ENCODE measurements around the gene MCCC2.
"Not testable (repeated sequence)": the region's sequence is repeated elsewhere in the genome, so short reads cannot be mapped to it uniquely, and the experiment has no call there.

The MCCC2 gene

DNA sequence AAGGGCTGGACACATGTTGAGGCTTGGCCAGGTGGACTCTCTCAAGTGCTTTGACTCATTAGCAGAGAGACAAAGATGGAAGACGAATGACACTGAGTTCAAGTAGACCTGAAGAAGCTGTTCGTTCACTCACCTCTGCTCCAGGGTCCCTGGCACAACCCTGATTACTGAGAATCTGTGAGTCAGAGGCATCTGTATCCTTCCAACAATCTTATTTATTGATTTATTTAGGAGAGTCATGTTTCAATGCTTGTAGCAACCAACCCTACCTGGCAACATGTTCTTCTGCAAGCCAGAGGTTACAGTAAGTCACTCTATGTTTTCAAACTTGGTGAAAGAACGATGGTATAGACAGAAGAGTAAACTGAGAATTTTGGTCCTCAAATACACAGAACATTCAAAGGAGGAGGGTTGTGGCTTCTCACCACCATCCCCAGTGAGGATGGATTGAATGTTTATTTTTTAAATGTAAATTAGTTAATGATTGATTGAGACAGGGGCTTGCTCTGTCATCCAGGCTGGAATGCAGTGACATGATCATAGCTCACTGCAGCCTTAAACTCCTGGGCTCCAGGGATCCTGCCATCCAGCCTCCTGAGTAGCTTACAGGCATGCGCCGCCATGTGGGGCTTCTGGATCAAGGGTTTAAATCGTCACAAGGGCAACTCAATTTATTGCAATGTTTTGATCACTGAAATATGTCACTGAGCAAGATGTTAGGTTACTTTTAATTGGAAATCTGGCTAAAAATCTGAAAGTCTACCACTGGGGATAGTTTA, 76.2 kb downstream of the MCCC2 start:
- Mint-ChIP-seq H3K9me3 (no peaks in the 10 kb centered on the region), H3K4me1 (ENCODE audit: low read depth) (no peaks in the 10 kb centered on the region), H3K36me3 (ENCODE audit: low read depth) (peaks cover 2% of the 10 kb centered on the region), H3K4me3 (no peak overlapping the region), H3K27me3 (no peaks in the 10 kb centered on the region), H3K27ac (no peak overlapping the region)
- intact Hi-C loops (cut with micrococcal nuclease): no loop called here

DNA sequence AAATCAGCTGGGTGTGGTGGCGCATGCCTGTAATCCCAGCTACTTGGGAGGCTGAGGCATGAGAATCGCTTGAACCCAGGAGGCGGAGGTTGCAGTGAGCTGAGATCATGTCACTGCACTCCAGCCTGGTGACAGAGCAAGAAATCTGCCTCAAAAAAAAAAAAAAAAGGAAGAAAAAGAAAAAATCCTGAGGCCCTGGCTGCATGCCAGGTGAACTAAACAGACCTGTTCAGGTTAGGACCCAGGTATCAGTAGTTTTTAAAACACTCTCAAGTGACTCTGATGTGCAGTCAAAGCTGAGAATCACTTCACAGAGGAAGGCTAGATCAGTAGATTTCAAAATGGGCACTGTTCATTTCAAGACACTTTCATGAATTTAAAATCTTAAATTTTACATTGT, 77.5 kb downstream of the MCCC2 start:
- H3K36me3 Mint-ChIP-seq (ENCODE audit: low read depth); H3K4me1 Mint-ChIP-seq (ENCODE audit: low read depth); H3K27me3 Mint-ChIP-seq; H3K9me3 Mint-ChIP-seq; H3K27ac Mint-ChIP-seq; intact Hi-C loops (cut with micrococcal nuclease); H3K4me3 Mint-ChIP-seq: not testable (repeated sequence)

DNA sequence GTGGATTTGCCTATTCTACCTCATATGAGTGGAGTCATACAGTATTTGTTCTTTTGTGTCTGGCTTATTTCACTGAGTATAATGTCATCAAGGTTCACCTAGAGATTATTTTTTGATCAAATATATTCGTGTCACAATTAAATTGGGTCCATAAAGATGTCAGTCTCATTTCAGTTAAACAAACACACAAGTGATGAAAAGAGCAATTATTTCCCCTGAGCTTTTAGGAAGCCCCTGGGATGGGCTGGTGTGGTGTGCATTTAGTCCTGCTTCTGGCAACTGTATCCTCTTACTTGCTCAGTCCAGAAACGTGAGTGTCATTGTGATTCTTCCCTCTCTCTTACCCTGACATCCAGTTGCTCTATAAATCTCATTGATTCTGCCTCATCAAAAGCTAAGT, 79.2 kb downstream of the MCCC2 start:
- Mint-ChIP-seq H3K4me3 (no peak overlapping the region), H3K36me3 (ENCODE audit: low read depth) (no peaks in the 10 kb centered on the region), H3K27ac (no peak overlapping the region), H3K27me3 (peaks cover 3% of the 10 kb centered on the region), H3K9me3 (no peaks in the 10 kb centered on the region), H3K4me1 (ENCODE audit: low read depth) (no peaks in the 10 kb centered on the region)
- intact Hi-C loops (cut with micrococcal nuclease): no loop called here

GRCh38 chr5:71677977-71678376, 90.8 kb downstream of the MCCC2 start:
- Mint-ChIP-seq H3K4me3 (no peak overlapping the region), H3K9me3 (peaks cover 9% of the 10 kb centered on the region), H3K4me1 (ENCODE audit: low read depth) (no peaks in the 10 kb centered on the region), H3K27ac (no peak overlapping the region), H3K36me3 (ENCODE audit: low read depth) (no peaks in the 10 kb centered on the region), H3K27me3 (peaks cover 2% of the 10 kb centered on the region)
- intact Hi-C loops (cut with micrococcal nuclease): no loop called here

DNA sequence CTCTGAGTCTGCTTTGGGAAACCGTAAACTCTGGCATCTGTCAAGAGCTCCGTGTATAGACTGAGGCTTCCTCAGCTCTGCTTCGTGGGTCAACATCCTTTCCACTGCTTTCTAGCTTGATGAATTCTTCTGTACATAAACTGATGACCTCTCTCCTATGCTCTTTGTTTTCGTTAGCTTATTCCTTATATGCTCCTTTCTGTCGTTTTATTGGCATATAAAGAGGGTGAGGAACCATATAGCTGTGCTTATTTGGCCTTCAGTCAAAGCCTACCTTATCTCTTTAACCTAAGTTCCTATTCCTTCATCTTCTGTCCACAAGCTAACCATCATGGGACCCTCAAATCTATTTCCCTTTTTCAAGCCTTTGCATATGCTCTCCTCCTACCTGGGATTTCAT, 92.6 kb downstream of the MCCC2 start:
- intact Hi-C loops (cut with micrococcal nuclease): no loop called here
- Mint-ChIP-seq H3K9me3 (peaks cover 24% of the 10 kb centered on the region), H3K36me3 (ENCODE audit: low read depth) (no peaks in the 10 kb centered on the region), H3K4me3 (no peak overlapping the region), H3K4me1 (ENCODE audit: low read depth) (no peaks in the 10 kb centered on the region), H3K27me3 (no peaks in the 10 kb centered on the region), H3K27ac (no peak overlapping the region)

DNA sequence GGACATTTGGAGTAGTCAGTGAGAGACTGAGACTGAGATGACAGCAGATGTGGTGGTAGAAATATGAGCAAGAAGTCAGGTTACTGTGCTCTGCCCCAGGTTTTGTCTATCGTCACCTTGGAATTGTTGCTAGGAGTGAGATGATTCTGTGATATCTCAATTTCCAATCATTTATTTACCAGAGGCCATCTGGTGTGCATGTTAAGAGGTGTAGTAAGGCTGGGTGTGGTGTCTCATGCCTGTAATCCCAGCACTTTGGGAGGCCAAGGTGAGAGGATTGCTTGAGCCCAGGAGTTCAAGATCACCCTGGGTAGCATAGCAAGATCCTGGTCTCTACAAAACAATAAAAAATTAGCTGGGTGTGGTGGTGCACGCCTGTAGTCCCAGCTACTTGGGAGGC, 93.4 kb downstream of the MCCC2 start:
- intact Hi-C loops (cut with micrococcal nuclease): no loop called here
- no peaks in the 10 kb centered on the region for H3K27me3 Mint-ChIP-seq
- H3K27ac Mint-ChIP-seq: no peak overlapping the region
- no peak overlapping the region for H3K4me3 Mint-ChIP-seq
- H3K36me3 Mint-ChIP-seq (ENCODE audit: low read depth): no peaks in the 10 kb centered on the region
- H3K4me1 Mint-ChIP-seq (ENCODE audit: low read depth): no peaks in the 10 kb centered on the region
- peaks cover 25% of the 10 kb centered on the region for H3K9me3 Mint-ChIP-seq

GRCh38 chr5:71681296-71681695, 94.2 kb downstream of the MCCC2 start:
- Mint-ChIP-seq H3K4me3 (no peak overlapping the region), H3K4me1 (ENCODE audit: low read depth) (no peaks in the 10 kb centered on the region), H3K9me3 (peaks cover 30% of the 10 kb centered on the region), H3K27ac (no peak overlapping the region), H3K27me3 (peaks cover 2% of the 10 kb centered on the region), H3K36me3 (ENCODE audit: low read depth) (no peaks in the 10 kb centered on the region)
- intact Hi-C loops (cut with micrococcal nuclease): no loop called here

- no peaks in the 10 kb centered on the region for H3K36me3 Mint-ChIP-seq (ENCODE audit: low read depth)
- intact Hi-C loops (cut with micrococcal nuclease): no loop called here
- no peaks in the 10 kb centered on the region for H3K4me1 Mint-ChIP-seq (ENCODE audit: low read depth)
- H3K27me3 Mint-ChIP-seq: peaks cover 7% of the 10 kb centered on the region
- peaks cover 30% of the 10 kb centered on the region for H3K9me3 Mint-ChIP-seq
- H3K27ac Mint-ChIP-seq: no peak overlapping the region
- H3K4me3 Mint-ChIP-seq: no peak overlapping the region
Observed at GRCh38 chr5:71684309-71684708, 97.2 kb downstream of the MCCC2 start.

- H3K4me1 Mint-ChIP-seq (ENCODE audit: low read depth): peaks cover 6% of the 10 kb centered on the region
Observed at GRCh38 chr5:71693828-71694427, 106.8 kb downstream of the MCCC2 start.

DNA sequence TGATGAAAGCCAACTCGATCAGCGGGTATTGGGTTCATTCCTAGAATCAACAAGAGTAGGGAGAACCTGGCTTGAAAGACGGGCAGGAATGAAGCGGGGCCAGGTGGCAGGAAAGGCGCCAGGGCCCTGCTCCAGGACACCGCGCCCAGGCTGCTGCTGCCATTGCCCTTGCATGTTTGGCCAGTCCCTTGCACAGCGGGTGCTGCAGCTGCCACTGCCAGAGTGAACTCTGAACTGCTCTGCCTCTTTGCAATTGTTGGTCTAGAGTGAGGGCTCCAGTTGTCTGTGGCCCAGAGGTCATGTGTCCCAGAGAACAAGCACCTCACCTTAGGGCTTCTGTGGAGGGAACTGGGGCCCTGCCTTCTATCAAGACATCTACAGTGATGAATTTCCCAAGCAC, 107.9 kb downstream of the MCCC2 start:
- peaks cover 13% of the 10 kb centered on the region for H3K27me3 Mint-ChIP-seq
- H3K27ac Mint-ChIP-seq: no peak overlapping the region
- H3K36me3 Mint-ChIP-seq (ENCODE audit: low read depth): no peaks in the 10 kb centered on the region
- intact Hi-C loops (cut with micrococcal nuclease): no loop called here
- peaks cover 12% of the 10 kb centered on the region for H3K9me3 Mint-ChIP-seq
- H3K4me3 Mint-ChIP-seq: no peak overlapping the region
- peaks cover 6% of the 10 kb centered on the region for H3K4me1 Mint-ChIP-seq (ENCODE audit: low read depth)

More at GRCh38 chr5:71693828-71694427, 106.8 kb downstream of the MCCC2 start:
- Mint-ChIP-seq H3K9me3 (peaks cover 12% of the 10 kb centered on the region), H3K27me3 (peaks cover 13% of the 10 kb centered on the region), H3K36me3 (ENCODE audit: low read depth) (no peaks in the 10 kb centered on the region), H3K27ac (no peak overlapping the region), H3K4me3 (no peak overlapping the region)
- intact Hi-C loops (cut with micrococcal nuclease): no loop called here

DNA sequence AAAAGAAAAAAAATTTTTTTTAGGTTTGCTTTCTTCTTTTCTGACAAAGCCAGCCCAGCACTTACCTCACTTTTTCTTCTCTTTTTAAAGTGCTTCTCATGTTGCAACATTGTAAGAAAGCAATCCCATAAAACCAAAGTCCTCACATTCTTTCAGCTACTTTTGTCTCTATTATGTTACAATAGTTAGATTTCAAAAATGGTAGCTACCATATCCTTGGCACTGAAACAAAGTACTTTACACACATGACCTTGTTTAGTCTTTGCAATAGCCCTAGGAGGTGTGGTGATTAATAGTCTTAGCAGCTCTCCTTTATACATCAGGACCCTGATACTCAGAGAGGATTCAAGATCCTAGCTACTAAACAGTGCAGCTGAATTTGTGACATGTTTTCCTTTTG, 108.5 kb downstream of the MCCC2 start:
- Mint-ChIP-seq H3K27me3 (peaks cover 13% of the 10 kb centered on the region), H3K9me3 (peaks cover 12% of the 10 kb centered on the region), H3K4me1 (ENCODE audit: low read depth) (peaks cover 6% of the 10 kb centered on the region), H3K36me3 (ENCODE audit: low read depth) (no peaks in the 10 kb centered on the region), H3K4me3 (no peak overlapping the region), H3K27ac (no peak overlapping the region)
- intact Hi-C loops (cut with micrococcal nuclease): no loop called here

- H3K9me3 Mint-ChIP-seq: peaks cover 12% of the 10 kb centered on the region
- H3K36me3 Mint-ChIP-seq (ENCODE audit: low read depth): no peaks in the 10 kb centered on the region
- peaks cover 6% of the 10 kb centered on the region for H3K4me1 Mint-ChIP-seq (ENCODE audit: low read depth)
- peaks cover 10% of the 10 kb centered on the region for H3K27me3 Mint-ChIP-seq
- no peak overlapping the region for H3K27ac Mint-ChIP-seq
- intact Hi-C loops (cut with micrococcal nuclease): no loop called here
- H3K4me3 Mint-ChIP-seq: no peak overlapping the region
Observed at GRCh38 chr5:71697967-71698366, 110.8 kb downstream of the MCCC2 start.

DNA sequence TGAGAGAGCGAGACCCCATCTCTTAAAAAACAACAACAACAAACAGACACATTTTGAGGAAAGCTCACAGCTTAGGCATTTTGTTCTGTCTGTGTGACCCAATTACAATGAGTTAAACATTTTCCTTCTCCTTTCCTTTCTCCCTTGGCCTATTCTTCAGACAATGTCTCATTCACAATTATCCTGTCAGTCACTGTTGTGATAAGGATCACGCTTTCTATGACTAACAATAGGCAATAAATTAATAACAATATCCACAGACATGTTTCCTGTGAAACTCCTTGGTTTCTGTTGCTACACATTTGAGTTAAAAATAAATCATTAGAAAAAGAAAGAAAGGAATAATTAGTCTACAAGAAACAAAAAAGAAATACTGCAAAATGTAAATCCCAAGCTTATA, 112.1 kb downstream of the MCCC2 start:
- Mint-ChIP-seq H3K4me1 (ENCODE audit: low read depth) (peaks cover 6% of the 10 kb centered on the region), H3K9me3 (peaks cover 12% of the 10 kb centered on the region), H3K27me3 (peaks cover 5% of the 10 kb centered on the region), H3K36me3 (ENCODE audit: low read depth) (no peaks in the 10 kb centered on the region), H3K4me3 (no peak overlapping the region), H3K27ac (no peak overlapping the region)
- intact Hi-C loops (cut with micrococcal nuclease): no loop called here

DNA sequence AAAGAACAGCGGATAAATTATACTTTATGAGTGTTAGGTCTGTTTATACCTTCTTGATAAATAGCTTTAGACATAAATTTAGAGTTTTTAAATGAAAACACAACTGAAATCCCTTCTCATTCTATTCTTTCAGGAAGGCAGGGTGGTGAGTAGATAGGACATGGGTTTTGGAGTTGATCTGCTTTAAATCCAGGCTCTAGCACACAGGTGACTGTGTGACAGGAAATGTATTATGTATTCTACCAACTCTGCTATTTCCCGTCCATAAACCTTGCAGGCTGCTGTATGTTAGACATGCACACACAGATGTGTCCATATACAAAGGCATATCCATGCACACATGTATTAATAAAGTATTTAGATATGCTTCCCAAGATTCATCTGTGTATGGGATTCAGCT, 112.6 kb downstream of the MCCC2 start:
- Mint-ChIP-seq H3K36me3 (ENCODE audit: low read depth) (no peaks in the 10 kb centered on the region), H3K4me1 (ENCODE audit: low read depth) (peaks cover 6% of the 10 kb centered on the region), H3K27ac (no peak overlapping the region), H3K27me3 (peaks cover 5% of the 10 kb centered on the region), H3K4me3 (no peak overlapping the region), H3K9me3 (peaks cover 12% of the 10 kb centered on the region)
- intact Hi-C loops (cut with micrococcal nuclease): no loop called here

GRCh38 chr5:71700803-71701202, 113.7 kb downstream of the MCCC2 start:
- intact Hi-C loops (cut with micrococcal nuclease): no loop called here
- peaks cover 5% of the 10 kb centered on the region for H3K27me3 Mint-ChIP-seq
- H3K27ac Mint-ChIP-seq: no peak overlapping the region
- H3K9me3 Mint-ChIP-seq: peaks cover 12% of the 10 kb centered on the region
- peaks cover 6% of the 10 kb centered on the region for H3K4me1 Mint-ChIP-seq (ENCODE audit: low read depth)
- no peak overlapping the region for H3K4me3 Mint-ChIP-seq
- no peaks in the 10 kb centered on the region for H3K36me3 Mint-ChIP-seq (ENCODE audit: low read depth)

Data from dendritic cell treated with granulocyte-macrophage colony-stimulating factor and Interleukin-4, amounts not matched to agents 40 ng/mL and 50 ng/mL, for 4 days (primary cell).